ENCODE measurements around the gene UBE2L3.

- TF ChIP-seq SPI1 (IDR thresholded peaks at IDR 0.05; ENCODE audit: low read depth, low read length): no peak
- no peak for TF ChIP-seq POLR2AphosphoS5 (IDR thresholded peaks at IDR 0.05; ENCODE audit: low read depth, low read length)
- TF ChIP-seq POLR2A (IDR thresholded peaks at IDR 0.05; ENCODE audit: low read depth, low read length): no peak
- TF ChIP-seq TAF1 (IDR thresholded peaks at IDR 0.05; ENCODE audit: low read depth, low read length): no peak
- TF ChIP-seq PAX5 (IDR thresholded peaks at IDR 0.05; ENCODE audit: insufficient read depth, low read length, severe bottlenecking): no peak
- no peak for TF ChIP-seq POU2F2 (IDR thresholded peaks at IDR 0.05; ENCODE audit: low read depth, low read length)
Measured at GRCh38 chr22:21634844-21635243, 67.3 kb downstream of the UBE2L3 start.

Data from GM12891 (cell line).